Measurements from ENCODE around the gene BRK1.
"Not testable (repeated sequence)": the region's sequence is repeated elsewhere in the genome, so short reads cannot be mapped to it uniquely, and the experiment has no call there.

Gene BRK1

GRCh38 chr3:10173926-10174435 is 58.5 kb downstream of the BRK1 start:
- ChIA-PET CTCF (interaction anchor here (0.8 to 2.8 kb wide), 6 partner anchors 9 to 45 kb away, joined by 3 to 15 read pairs (median 3); partner anchors contain the start of gene IRAK2), POLR2A (interaction anchor here (1.2 kb wide), 1 partner anchor 18 kb away, joined by 7 read pairs; no protein-coding TSS in a partner anchor)
- no peak for TF ChIP-seq CTCF (IDR thresholded peaks at IDR 0.05; ENCODE audit: control extremely low read depth, extremely low read depth, low read depth, missing control alignments)
- peak; percentile 53 for DNase-seq (ENCODE audit: extremely low spot score)

GRCh38 chr3:10175334-10175733 is 59.9 kb downstream of the BRK1 start:
- DNase-seq (ENCODE audit: extremely low spot score) = not testable (repeated sequence)
- POLR2A ChIA-PET = interaction anchor here (0.6 to 0.7 kb wide), 3 partner anchors 16 to 123 kb away, joined by 3 read pairs; no protein-coding TSS in a partner anchor
- CTCF ChIA-PET = interaction anchor here (0.7 to 1.2 kb wide), 2 partner anchors 13 to 17 kb away, joined by 3 read pairs; no protein-coding TSS in a partner anchor

GRCh38 chr3:10176150-10176549 is 60.7 kb downstream of the BRK1 start:
- CTCF ChIA-PET = interaction anchor here (0.7 to 1.3 kb wide), 4 partner anchors 12 to 144 kb away, joined by 3 read pairs; partner anchors contain the start of gene SEC13
- POLR2A ChIA-PET; DNase-seq (ENCODE audit: extremely low spot score): not testable (repeated sequence)
